Activated CD4-positive, alpha-beta T cell treated with anti-CD3 and anti-CD28 coated beads, Interleukin-10, Interleukin-2, amounts not matched to agents 100 ng/mL and 50 ng/mL, durations not matched to agents 16 hours and 8 hours (primary cell): ENCODE data around the gene CDS2.
A peak's percentile ranks its signal among the peaks of the same experiment; 100 is the strongest.

Source experiments
- DNase-seq: peaks from one replicate; pipeline ENCODE4 v3.0.0-alpha.2; 2020

The CDS2 gene

GRCh38 chr20:5119435-5120184, 7.2 kb upstream of the CDS2 start, which contains the start of gene PCNA:
Gene PCNA (minus strand): TSS chr20:5119958. CDS start chr20:5119798, 160 bp downstream.
- peak; percentile 99 for DNase-seq

DNA sequence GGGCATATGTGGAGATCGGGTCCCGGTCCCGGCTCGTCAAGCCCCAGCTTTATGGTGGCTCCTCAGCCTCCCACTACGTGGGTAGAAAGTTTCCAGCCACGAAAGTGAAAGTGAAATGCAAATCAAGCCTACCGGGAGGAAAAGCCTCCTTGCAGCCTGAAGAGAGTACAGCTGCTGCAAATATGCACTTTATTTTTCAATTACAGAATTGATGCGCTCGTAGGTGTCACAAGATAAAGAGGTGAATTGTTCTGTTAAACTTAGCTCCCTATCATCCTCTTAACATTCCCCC, 6.7 kb upstream of the CDS2 start:
- DNase-seq = no peak

- DNase-seq = no peak
Measured at GRCh38 chr20:5122873-5123260, 3.9 kb upstream of the CDS2 start.

DNA sequence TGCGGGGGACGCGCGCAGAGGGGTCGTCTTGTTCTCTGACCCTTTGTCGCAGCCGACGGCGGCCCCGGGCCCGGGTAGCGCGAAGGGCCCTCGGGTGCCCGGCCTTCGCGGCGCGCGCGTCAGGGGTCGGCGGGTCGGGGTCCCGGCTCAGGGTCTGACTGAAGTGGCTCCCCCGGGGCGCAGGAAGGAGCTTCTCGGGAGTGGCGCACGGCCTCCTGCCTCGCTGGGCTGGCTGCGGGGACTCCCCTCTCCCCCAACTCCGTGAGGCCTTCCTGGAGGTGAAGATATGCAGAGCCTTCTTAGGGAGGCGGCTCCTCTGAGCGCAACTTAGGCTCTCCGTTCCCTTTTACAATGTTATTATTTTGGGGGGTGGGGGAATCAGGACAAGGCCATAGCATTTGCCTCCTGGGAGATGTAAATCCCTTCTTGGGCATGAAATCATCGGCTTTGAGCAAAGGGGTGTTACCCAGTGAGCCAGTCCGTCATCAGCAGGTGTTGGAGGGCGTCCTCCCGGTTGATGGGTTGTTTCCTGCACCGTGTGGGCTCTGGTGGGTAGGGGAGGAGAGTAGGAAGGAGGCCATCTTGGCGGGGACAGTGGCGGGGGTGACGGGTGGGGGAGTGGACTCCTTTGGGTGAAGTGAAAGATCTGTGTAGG, 523 bp downstream of the CDS2 start:
- DNase-seq = peak; percentile 82

DNA sequence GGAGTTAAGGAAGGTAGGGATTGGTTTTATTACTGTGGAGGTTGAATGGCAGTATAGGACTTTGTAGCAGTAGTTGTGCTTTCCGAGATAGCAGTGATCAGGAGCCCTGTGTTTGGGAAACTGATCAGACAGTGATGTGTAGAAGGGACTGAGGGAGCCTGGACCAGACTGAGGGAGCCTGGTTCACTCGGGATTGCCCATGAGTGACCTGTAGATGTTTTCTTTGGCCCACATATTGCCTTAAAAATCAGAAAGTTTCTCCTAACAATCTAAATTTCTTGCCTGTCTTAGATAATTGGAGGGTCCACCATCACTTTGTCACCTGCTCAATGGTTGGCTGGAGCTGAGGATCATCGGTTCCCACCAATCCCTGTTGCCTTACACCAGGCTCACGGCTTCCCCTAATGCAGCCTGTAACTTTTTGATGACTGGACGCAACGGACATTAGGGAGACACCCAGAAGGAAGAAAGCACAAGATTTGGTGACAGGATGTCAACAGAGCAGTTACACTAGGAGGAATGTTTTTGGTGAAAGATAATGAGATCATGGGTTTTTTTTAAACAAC, 1.1 kb downstream of the CDS2 start:
- no peak for DNase-seq

- DNase-seq = no peak
Measured at GRCh38 chr20:5128886-5129285, 2.1 kb downstream of the CDS2 start.

- DNase-seq = no peak
Measured at GRCh38 chr20:5131502-5131901, 4.7 kb downstream of the CDS2 start.

- DNase-seq = no peak
Measured at GRCh38 chr20:5133998-5134397, 7.2 kb downstream of the CDS2 start.

DNA sequence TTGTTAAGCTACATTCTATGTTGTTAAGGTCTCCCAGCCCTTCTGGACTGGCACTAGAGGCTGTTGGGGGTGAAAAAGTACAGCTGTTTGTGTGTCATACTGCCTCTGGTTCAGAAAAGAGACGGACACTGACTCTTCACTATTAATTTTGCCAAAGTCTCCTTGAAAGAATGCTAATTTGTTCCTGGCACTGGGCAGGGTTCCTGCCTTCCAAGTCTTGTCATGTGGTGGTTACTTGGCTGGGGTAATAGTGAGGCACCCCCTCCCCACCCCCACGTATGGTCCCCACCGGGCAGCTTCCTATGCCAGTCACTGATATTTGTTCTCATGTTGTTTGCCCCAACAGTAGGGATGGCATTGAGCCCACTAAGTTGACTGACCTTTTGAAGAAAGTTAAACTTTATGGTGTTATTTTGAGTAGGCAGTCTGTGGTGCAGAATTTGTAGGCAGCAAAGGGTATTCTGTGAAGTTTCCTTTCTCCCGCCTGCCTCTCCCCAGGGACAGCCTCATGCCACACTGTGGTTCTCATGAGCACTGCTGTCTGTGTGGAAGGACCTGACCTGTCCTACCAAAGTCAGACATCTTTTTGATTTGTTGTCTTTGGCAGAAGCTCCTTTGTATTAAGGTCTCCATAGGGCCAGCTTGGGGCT, 8.7 kb downstream of the CDS2 start:
- no peak for DNase-seq

- DNase-seq = no peak
Measured at GRCh38 chr20:5136096-5136495, 9.3 kb downstream of the CDS2 start.

GRCh38 chr20:5140195-5140594, 13.4 kb downstream of the CDS2 start:
- no peak for DNase-seq

DNA sequence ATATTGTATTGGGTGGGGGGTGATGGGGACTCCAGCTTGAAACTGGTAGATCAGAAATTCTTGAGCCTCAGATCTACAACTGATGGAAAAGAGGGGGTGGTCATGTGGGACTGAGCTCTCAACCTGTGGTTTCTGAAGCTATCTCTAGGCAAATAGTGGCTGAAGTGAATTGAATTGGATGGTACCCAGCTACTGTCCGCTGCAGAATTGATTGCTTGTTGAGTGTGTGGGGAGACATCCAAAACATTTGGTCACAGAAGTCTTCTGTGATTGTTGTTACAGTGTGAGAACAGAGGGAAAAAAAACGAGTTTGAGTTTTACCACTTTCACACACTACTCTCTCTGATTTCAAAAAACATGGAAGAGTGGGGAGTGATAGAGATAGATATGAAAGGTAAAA, 14.8 kb downstream of the CDS2 start:
- no peak for DNase-seq

GRCh38 chr20:5143851-5144250, 17.0 kb downstream of the CDS2 start:
- DNase-seq = no peak

DNA sequence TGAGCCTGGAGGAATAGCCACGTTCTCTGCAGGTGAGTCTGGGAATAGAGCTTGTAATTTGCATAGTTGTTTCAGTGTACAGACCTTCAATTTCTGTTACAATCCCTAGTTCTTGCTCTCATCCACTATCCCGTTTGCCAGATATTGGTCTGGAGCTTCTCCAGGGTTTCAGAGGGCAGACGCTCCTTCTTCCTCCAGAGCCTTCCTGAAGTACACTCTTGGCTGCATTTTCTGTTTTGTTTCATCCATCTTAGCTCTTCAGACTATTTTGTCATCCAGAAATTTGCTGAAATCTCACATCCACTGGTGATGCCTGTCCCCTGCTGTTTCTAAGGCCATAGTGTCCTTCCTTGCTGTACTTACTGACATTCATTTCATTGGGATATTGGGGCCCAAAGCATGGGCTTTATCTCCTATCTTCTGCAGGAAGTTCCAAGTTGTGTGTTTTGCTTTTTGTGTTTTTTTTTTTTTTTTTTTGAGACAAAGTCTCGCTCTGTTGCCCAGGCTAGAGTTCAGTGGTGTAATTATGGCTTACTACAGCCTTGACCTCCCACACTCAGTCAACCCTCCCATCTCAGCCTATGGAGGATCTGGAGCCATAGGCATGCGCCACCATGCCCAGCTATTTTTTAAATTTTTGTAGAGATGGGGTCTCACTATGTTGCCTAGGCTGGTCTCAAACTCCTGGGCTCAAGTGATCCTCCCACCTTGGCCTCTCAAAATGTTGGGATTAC, 18.7 kb downstream of the CDS2 start:
- no peak for DNase-seq

GRCh38 chr20:5146099-5146668, 19.4 kb downstream of the CDS2 start:
- no peak for DNase-seq

DNA sequence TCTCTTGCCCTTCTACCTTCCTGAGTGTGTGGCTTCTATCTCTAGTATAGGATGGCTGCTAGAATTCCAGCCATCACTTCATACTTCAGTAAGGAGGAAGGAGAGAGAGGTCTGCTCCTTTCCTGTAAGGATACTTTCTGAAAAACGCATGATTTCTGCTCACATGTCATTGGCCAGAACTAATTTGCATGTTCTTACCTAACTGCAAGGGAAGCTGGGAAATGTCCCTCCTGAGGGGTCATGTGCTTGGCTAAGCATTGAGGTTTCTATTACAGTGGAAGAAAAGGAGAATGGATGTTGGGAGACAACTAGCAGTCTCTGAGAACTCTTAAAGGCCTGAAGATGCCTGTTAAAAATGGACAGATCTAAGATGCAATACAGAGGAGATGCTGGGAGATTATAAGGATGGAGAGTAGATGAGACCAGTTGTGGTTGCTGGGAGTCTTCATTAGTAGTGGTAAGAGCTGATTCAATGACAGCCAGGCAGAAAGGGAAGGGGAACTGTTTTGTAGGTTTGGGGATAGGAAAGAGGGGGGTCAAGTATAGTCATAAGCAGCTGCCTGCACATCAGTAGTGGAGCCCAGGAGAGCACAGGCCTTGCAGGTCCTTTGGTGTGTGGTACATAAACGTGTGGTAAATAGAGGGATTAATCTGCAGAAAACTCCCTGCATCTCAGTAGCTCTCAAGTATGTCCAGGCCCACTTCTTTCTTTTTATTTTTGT, 20.2 kb downstream of the CDS2 start:
- DNase-seq = no peak

- no peak for DNase-seq
Measured at GRCh38 chr20:5148581-5148980, 21.8 kb downstream of the CDS2 start.

DNA sequence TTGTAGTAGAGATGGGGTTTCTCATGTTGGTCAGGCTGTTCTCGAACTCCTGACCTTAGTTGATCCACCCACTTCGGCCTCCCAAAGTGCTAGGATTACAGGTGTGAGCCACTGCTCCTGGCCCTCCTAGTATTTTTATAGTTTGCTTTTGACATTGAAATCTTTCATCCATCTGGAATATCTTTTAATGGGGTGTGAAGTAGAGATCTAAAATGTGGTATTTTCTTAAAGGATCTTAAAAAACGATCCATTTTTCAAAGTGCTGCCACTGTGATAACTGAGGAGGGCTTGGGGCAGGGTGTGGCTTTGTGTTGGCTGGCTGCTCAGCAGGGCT, 23.1 kb downstream of the CDS2 start:
- no peak for DNase-seq

DNA sequence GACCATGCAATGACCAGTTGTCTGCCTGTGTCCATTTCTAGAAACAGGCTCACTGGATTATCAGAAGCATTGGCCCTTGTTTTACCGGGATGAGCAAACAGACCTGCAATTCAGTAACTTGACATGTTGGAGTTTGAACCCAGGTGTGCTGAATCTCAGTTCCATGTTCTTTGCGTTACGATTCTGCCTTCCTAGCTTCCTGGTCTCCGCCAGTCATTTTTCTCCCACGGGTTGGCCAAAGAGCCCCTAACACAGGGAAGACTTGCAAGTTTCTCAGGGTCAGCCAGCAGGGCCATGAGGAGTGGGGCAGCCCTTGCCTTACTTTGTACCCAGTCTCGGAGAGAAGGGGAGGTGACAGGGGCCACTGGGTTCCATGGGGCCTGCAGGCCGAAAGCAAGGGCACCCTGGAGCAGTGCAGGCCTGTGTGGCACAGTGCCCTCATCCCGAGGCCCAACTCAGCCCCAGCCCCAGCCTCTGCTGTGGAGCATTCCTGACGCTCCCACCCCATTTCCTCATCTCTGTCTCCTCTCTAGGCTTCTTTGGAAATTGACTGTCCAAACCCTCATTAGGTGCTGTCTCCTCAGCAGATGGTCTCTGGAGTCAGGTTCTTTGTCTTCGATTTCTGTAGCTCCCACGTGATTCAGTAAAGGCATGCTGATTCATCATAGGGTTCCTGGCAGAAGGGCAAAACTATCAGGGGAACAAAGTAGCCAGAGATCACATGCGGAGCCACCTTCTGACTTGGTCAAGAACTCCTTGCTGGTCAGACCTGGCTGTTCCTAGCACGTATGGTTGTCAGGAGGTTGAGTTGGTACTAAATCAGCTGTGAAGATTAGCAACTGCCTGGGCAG, 23.6 kb downstream of the CDS2 start:
- DNase-seq = no peak

DNA sequence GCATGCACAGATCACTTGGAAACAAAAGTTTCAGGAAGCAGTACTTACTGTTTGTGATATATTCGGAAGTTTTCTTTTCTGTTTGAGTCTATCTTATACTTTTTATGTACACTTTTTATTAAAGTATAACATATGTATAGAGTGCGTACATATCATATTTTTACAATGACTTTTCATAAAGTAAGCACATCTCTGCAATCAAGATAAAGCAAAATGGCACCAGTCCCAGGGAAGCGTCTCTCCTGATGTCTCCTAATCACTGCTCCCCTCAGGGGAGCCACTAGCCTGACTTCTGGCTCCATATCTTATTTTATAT, 26.3 kb downstream of the CDS2 start:
- no peak for DNase-seq
